GM12878 (cell line): ENCODE data around the gene CDCA8. TPM values are rescaled to one million over a fixed set of nuclear protein-coding genes. Genes with fewer than 3 reads are reported as not detected.

Experiments used
- ATAC-seq: fragments of 200-7000 bp; cut with Tn5 transposase; 3 replicates; pipeline ENCODE4 v1.9.1; 2020; ENCODE audit warnings: mild to moderate bottlenecking, moderate library complexity
- BruUV-seq: library from RNA; stranded (reverse); fragments of 400-500 nt; replicated peaks from 2 replicates; lab custom pipeline; 2021; lab: Mats Ljungman, UMichigan
- CTCF ChIA-PET: fragments of 300-600 bp; sonication (Branson Sonifier 250); formaldehyde crosslinking; extraction: SDS; loops from one replicate; lab custom pipeline; 2021; ENCODE audit warnings: inconsistent platforms; lab: Yijun Ruan, JAX
- POLR2A ChIA-PET: fragments of 350-600 bp; formaldehyde crosslinking; extraction: SDS; loops from one replicate; lab custom pipeline; 2021; ENCODE audit warnings: inconsistent platforms; lab: Charles Lee
- RAD21 ChIA-PET: fragments of 300-600 bp; sonication (Branson Sonifier 250); formaldehyde crosslinking; loops from one replicate; lab custom pipeline; 2023; ENCODE audit warnings: antibody characterized with exemption; ENCODE audit not compliant: unreplicated experiment; lab: Charles Lee
- SMC1A ChIA-PET: fragments of 300-600 bp; sonication (Branson Sonifier 250); formaldehyde crosslinking; loops from one replicate; lab custom pipeline; 2023; ENCODE audit not compliant: unreplicated experiment, uncharacterized antibody; lab: Charles Lee
- DNase-seq: peaks from one replicate; pipeline ENCODE4 v3.0.0-alpha.2; 2011; ENCODE audit warnings: low read depth, low spot score
- FAIRE-seq: peaks from 3 replicates; lab custom pipeline; 2011; peaks lifted over from hg19 to GRCh38; lab: Jason Lieb, UNC
- H2AFZ ChIP-seq: 2 replicates; pipeline ENCODE4 v1.6.0; 2011; ENCODE audit warnings: low read depth, low read length, control low read depth; ENCODE audit not compliant: control insufficient read depth
- H3K27ac ChIP-seq: 2 replicates; pipeline ENCODE4 v1.5.1; 2011; ENCODE audit warnings: control low read depth; ENCODE audit not compliant: control insufficient read depth, insufficient read depth
- H3K27me3 ChIP-seq, 2 experiments: replicated peaks in 1 of 2; 2 replicates each; pipeline versions ENCODE4 v1.6.0 to v1.6.1; 2011; ENCODE audit warnings: low read length in 1 of 2; ENCODE audit not compliant: control insufficient read depth in 2 of 2, insufficient read depth in 2 of 2
- H3K36me3 ChIP-seq, 2 experiments: 2 replicates each; pipeline ENCODE4 v1.5.1; 2011; ENCODE audit warnings: low read length in 1 of 2; ENCODE audit not compliant: control insufficient read depth in 2 of 2, insufficient read depth in 2 of 2
- H3K4me1 ChIP-seq: 2 replicates; pipeline ENCODE4 v1.6.1; 2011; ENCODE audit warnings: mild to moderate bottlenecking, low read length, moderate library complexity, mixed read lengths; ENCODE audit not compliant: control insufficient read depth, insufficient read depth
- H3K4me2 ChIP-seq: 2 replicates; pipeline ENCODE4 v1.6.0; 2011; ENCODE audit warnings: control low read depth; ENCODE audit not compliant: control insufficient read depth, insufficient read depth
- H3K4me3 ChIP-seq: fragments of 200-600 bp; sonication (generic); 2 replicates; pipeline ENCODE4 v1.5.1; 2016
- H3K79me2 ChIP-seq: 2 replicates; pipeline ENCODE4 v1.6.0; 2011; ENCODE audit warnings: low read length; ENCODE audit not compliant: control insufficient read depth, insufficient read depth
- H3K9ac ChIP-seq: 2 replicates; pipeline ENCODE4 v1.8.0; 2011; ENCODE audit warnings: low read length, control low read depth, mixed read lengths; ENCODE audit not compliant: control insufficient read depth, insufficient read depth
- H3K9me3 ChIP-seq: replicated peaks from 3 replicates; pipeline ENCODE4 v1.5.1; 2011; ENCODE audit warnings: mild to moderate bottlenecking, low read length; ENCODE audit not compliant: control insufficient read depth, insufficient read depth
- H4K20me1 ChIP-seq: 2 replicates; pipeline ENCODE4 v1.6.0; 2011; ENCODE audit not compliant: control insufficient read depth, insufficient read depth
- CHD1 ChIP-seq: IDR thresholded peaks from 2 replicates; pipeline ENCODE4 v1.6.1; 2012; ENCODE audit warnings: low read depth, low read length, improper control_type of control experiment
- DPF2 ChIP-seq: fragments of 450-650 bp; IDR thresholded peaks from 2 replicates; pipeline ENCODE4 v1.6.1; 2017; ENCODE audit warnings: mild to moderate bottlenecking
- ELK1 ChIP-seq: IDR thresholded peaks from 2 replicates; pipeline ENCODE4 v1.6.1; 2012; ENCODE audit warnings: low read depth, low read length, improper control_type of control experiment
- FOXM1 ChIP-seq: IDR thresholded peaks from 2 replicates; pipeline ENCODE4 v1.6.1; 2012; ENCODE audit warnings: low read depth, mild to moderate bottlenecking, inconsistent platforms, low read length, moderate library complexity
- HDAC6 ChIP-seq: fragments of 200-600 bp; sonication (generic); IDR thresholded peaks from one replicate; pipeline ENCODE4 v1.8.0; 2017; ENCODE audit warnings: antibody characterized with exemption; ENCODE audit not compliant: unreplicated experiment
- IKZF1 ChIP-seq: fragments of 450-650 bp; conservative IDR thresholded peaks from 2 replicates; pipeline ENCODE4 v1.6.1; 2017; ENCODE audit warnings: antibody characterized with exemption, mild to moderate bottlenecking
- IRF4 ChIP-seq: IDR thresholded peaks from 2 replicates; pipeline ENCODE4 v1.6.1; 2011; ENCODE audit warnings: low read depth, low read length
- KDM1A ChIP-seq: fragments of 200-600 bp; sonication (generic); IDR thresholded peaks from 2 replicates; pipeline ENCODE4 v1.6.1; 2016; ENCODE audit warnings: borderline replicate concordance
- MYC ChIP-seq: IDR thresholded peaks from 2 replicates; pipeline ENCODE4 v1.6.1; 2011; ENCODE audit warnings: mild to moderate bottlenecking, low read length, moderate library complexity, inconsistent platforms; ENCODE audit not compliant: insufficient read depth, insufficient replicate concordance, insufficient read length, severe bottlenecking
- RAD21 ChIP-seq: IDR thresholded peaks from 2 replicates; pipeline ENCODE4 v1.6.1; 2011; ENCODE audit warnings: mild to moderate bottlenecking, low read depth, low read length, moderate library complexity; ENCODE audit not compliant: insufficient read depth
- SMARCA5 ChIP-seq: fragments of 450-650 bp; IDR thresholded peaks from 2 replicates; pipeline ENCODE4 v1.6.1; 2017; ENCODE audit warnings: mild to moderate bottlenecking
- STAT3 ChIP-seq: IDR thresholded peaks from 2 replicates; pipeline ENCODE4 v1.6.1; 2011; ENCODE audit warnings: low read depth, low read length, improper control_type of control experiment
- TBL1XR1 ChIP-seq: IDR thresholded peaks from 2 replicates; pipeline ENCODE4 v1.6.1; 2012; ENCODE audit warnings: low read depth, low read length, improper control_type of control experiment
- TCF3 ChIP-seq: IDR thresholded peaks from 2 replicates; pipeline ENCODE4 v1.6.1; 2012; ENCODE audit warnings: low read depth, mild to moderate bottlenecking, low read length, borderline replicate concordance; ENCODE audit not compliant: insufficient read depth
- YY1 ChIP-seq: IDR thresholded peaks from 2 replicates; pipeline ENCODE4 v1.6.1; 2011; ENCODE audit warnings: low read depth, mild to moderate bottlenecking, low read length
- ZBTB4 ChIP-seq: fragments of 450-650 bp; formaldehyde crosslinking; IDR thresholded peaks from 2 replicates; pipeline ENCODE4 v1.4.0; 2022; ENCODE audit warnings: mild to moderate bottlenecking, moderate library complexity
- ZNF274 ChIP-seq: IDR thresholded peaks from one replicate; pipeline ENCODE4 v1.8.0; 2011; ENCODE audit not compliant: insufficient read length, insufficient read depth
- WGBS: methylation state at CpG from one replicate; pipeline ENCODE4 v1.1.6; 2016; ENCODE audit warnings: low lambda C conversion rate; ENCODE audit not compliant: insufficient replicate concordance, insufficient coverage; ENCODE audit errors: missing lambda C conversion rate; 5-methylcytosine and 5-hydroxymethylcytosine counted together
- in situ Hi-C: fragments of 300-500 bp; cut with MboI; formaldehyde crosslinking; loops from 9 replicates; pipeline ENCODE4 v1.14.3; 2018; ENCODE audit warnings: mixed read lengths
- intact Hi-C: fragments of 100-400 bp; cut with micrococcal nuclease; formaldehyde crosslinking; loops from one replicate; pipeline ENCODE4 v1.14.2; 2022; ENCODE audit not compliant: unreplicated experiment
- polyA plus RNA-seq, 11 experiments: library from polyadenylated mRNA; depleted of rRNA in 4 of 11; unstranded in 6 of 11; stranded (reverse) in 5 of 11; fragments of >200 nt; fragmentation: Nextera tagmentation in 4 of 11; fragmentation: Illumina TruSeq in 1 of 11; extraction: Ambion mirVana in 4 of 11; extraction: Trizol in 1 of 11; gene quantifications; 1 replicate in 1 of 11; 2 replicates in 10 of 11; pipeline versions ENCODE4 v1.2.1 to v1.2.3, GENCODE V29; 2011 to 2016; ENCODE audit warnings: inconsistent platforms in 2 of 11, missing spikeins in 2 of 11, low read depth in 1 of 11
- total RNA-seq, 4 experiments: library from RNA; depleted of rRNA in 3 of 4; stranded (reverse); fragments of >200 nt in 3 of 4; fragmentation: Illumina TruSeq in 1 of 4; extraction: Trizol in 1 of 4; gene quantifications; 2 replicates each; pipeline versions ENCODE4 v1.2.1 to v1.2.3, GENCODE V29; 2013 to 2021

The CDCA8 gene
- total and polyA plus RNA-seq, 10 of the 15 experiments (the other 5 are each of a cell fraction or from before 2014, with no cell fraction given): 21.3 to 98.1 (median 61.4) TPM

- Histone ChIP-seq H3K27me3 (no peaks in the 10 kb centered on the region), H3K4me1 (no peaks in the 10 kb centered on the region), H3K79me2 (no peaks in the 10 kb centered on the region), H3K4me2 (no peak overlapping the region), H2AFZ (no peak overlapping the region), H3K9me3 (no peaks in the 10 kb centered on the region), H3K4me3 (no peak overlapping the region), H3K27ac (no peak overlapping the region), H4K20me1 (no peaks in the 10 kb centered on the region), H3K36me3 (no peaks in the 10 kb centered on the region), H3K9ac (no peak overlapping the region)
- no TSS peak for BruUV-seq
- no peak for FAIRE-seq
- ChIA-PET RAD21 (no interaction called here), POLR2A (interaction anchor here (0.6 kb wide), 1 partner anchor 16 kb away, joined by 3 read pairs; no protein-coding TSS in a partner anchor), SMC1A (interaction anchor here (1.4 kb wide), 1 partner anchor 9 kb away, joined by 3 read pairs; no protein-coding TSS in a partner anchor), CTCF (no interaction called here)
- intact Hi-C loops: no loop called here
- no peak for ATAC-seq
- TF ChIP-seq ELK1: no peak
- no peak for TF ChIP-seq HDAC6
- no peak for TF ChIP-seq DPF2
- no peak for TF ChIP-seq YY1
- TF ChIP-seq CHD1: no peak
- TF ChIP-seq FOXM1: no peak
- TF ChIP-seq KDM1A: no peak
- TF ChIP-seq SMARCA5: no peak
- TF ChIP-seq TCF3: no peak
- no peak for TF ChIP-seq TBL1XR1
- no peak for TF ChIP-seq STAT3
- no peak for TF ChIP-seq IRF4
- TF ChIP-seq IKZF1: no peak
- TF ChIP-seq MYC: no peak
- TF ChIP-seq ZBTB4: no peak
- TF ChIP-seq RAD21: no peak
- TF ChIP-seq ZNF274: no peak
- in situ Hi-C loops: no loop called here
- DNase-seq: no peak
- 13% methylated on average over 6 of the region's 6 CpGs for WGBS
Measured at GRCh38 chr1:37717631-37718030, 25.3 kb downstream of the CDCA8 start.
